Inflammatory macrophage (primary cell): Measurements from ENCODE around the gene CCDC160.
"Not testable (repeated sequence)": the region's sequence is repeated elsewhere in the genome, so short reads cannot be mapped to it uniquely, and the experiment has no call there.

ENCODE experiments used
- DNase-seq, 2 donors: peaks; one replicate each; pipeline ENCODE4 v3.0.0-alpha.2; 2020 to 2022
- total RNA-seq, 18 experiments: gene quantifications; one replicate each; lab custom pipeline; 2026; ENCODE audit warnings: mixed read lengths in 6 of 18, inconsistent platforms in 2 of 18; lab: John Stamatoyannopoulos, UW

CCDC160 gene
- total RNA-seq, result 0 to 0.07 (median 0) reads per million in 18 experiments

DNA sequence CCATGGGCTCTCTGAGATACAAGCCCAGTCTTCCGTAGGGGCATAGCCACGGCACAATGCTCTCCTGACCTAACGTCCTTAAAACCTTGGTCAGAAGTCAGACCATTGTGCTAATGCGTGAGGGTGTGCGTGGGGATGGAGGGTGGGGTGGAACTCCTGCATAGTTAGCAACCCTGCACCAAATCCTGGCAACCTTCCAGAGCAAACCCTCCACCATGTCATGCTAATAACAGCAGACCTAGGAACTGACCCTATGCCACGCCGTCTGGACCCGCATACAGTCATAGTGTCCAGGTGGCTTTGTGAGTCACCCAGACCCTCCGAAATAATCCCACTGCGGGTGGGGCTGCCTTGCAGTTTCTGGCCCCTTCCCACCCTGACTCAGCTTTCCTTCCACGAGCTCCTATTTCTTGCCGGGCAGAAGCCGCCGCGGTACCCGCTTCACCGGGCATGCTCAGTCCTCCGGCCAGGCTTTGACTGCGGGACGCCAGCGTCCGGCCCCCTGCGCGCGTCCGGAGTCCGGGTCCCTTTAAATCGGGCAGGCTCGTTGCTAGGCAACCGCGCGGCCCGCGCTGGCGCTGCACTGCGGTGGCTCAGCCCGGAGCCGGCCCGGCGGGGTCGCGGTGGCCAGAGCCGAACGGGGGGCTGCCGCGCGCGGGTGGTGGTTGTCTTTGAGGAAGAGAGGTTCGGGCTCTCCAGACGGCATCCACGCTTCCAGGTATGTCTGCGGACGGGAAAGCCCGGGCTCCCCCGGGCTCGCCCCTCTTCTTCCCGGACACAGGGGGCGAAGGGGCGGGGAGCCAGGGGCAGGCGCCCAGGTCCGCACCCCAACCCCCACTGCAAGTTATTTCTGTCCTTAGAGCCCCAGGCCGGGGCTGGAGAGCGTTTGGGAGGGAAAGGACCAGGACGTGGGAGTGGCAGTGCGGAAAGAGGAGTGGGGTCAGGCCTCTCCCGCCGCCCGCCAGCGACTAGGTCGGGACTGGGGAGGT, at the start of gene CCDC160:
TSS of gene CCDC160 (plus strand) at position 557 of the 989 bp plus-strand sequence. CDS start 7,619 bp downstream, outside the sequence.
- no peak for DNase-seq

DNA sequence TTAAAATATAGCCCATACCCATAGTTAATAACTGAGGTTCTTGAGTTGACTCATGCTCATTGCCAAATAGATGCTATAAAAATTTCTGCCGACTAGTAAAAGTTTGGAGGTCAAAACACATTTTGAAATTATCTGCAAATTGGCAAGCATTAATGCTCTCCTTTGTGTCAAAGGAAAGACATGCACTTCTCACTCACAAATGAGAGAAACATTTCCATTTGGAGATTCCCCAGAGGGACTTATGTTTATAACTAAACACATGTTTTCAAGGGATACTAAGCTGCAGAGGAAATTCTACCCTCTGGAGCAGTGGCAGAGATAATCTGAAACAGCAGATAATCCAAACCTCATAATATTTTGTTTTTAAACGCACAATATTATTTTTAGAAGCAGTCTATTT, 45.7 kb upstream of the CCDC160 start:
- no peak for DNase-seq

DNA sequence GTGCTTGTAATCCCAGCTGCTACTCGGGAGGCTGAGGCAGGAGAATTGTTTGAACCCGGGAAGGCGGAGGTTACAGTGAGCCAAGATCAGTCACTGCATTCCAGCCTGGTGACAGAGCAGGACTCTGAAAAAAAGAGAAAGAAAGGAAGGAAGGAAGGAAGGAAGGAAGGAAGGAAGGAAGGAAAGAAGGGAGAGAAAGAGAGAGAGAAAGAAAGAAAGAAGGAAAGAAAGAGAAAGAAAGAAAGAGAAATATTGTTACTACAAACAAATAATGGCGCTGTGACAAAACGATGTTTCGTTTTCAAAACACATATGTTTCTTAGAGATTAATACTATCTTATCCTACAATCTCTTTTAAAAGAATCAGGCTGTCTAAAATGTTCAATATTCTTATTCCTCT, 42.1 kb upstream of the CCDC160 start:
- no peak for DNase-seq

DNA sequence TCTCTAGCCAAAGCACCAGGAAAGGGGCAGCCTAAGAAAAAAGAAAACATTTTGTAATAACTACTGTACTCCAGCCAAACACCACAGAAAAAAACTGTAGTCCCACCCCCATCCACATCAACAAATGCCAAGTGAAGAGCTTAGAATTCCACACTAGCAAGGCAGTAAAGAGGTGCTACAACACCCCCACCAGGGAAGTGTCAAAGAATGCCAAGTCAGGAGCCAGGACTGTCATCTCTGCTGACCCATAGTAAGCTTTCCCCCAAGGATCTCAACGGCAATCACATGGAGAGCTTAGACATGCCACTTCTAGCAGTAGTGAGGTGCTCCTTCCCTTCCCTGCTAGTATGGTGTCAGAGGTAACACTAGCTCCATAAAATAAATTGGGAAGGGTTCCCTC, 34.4 kb upstream of the CCDC160 start:
- no peak for DNase-seq

DNA sequence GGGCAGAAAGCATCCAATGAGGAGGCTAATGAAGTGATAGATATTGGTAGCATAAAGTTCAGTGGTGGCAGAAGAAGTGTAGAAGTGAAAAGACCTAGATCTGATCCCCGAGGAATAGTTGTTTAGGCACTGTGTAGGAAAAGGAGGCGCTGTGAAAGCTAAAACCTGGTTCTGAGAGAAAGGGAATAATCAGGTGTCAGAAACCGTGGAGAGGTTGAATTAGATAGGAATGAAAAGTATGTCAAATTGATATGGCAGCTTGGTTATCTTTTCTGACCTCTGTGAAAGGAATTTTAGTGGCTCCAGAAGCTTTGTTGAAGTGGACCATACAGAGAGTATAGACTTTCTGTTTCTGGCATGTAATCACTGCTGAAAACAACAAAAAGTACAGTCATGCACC, 30.8 kb upstream of the CCDC160 start:
- DNase-seq, result no peak

DNA sequence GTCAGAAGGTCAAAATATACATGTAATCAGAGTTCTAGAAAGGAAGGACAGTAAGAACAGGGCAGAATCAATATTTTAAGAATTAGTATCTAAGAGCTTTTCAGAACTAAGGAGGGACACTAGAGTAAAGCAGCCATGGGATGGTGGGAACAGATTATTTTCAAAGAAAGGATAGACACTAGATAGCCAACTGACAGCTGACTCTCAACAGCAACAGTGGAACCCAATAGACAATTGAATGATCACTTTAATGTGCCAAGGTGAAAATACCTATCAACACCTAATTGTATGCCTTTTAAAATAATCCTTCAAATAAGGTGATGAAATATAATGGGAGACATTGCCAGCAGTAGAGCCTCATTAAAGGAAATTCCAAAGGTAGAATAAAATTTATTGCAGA, 26.5 kb upstream of the CCDC160 start:
- no peak for DNase-seq

DNA sequence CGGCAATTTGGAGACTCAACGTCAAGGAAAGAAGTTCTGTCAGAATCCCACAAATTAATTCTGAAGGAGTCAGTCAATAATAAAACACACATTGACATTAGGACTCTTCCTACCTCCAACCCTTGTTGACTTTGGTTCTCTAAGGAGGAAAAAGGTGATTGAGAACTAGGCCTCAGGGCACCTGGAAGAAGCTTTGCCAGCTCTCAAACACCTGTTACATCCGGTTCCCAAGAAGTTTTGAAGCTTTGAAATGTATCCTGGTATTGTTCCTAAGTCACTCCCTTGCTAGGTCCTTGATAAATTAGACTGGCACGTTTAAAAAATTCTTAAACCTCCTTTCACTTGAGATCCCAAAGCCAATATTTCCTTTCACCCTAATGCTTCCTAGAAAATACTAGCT, 1.7 kb upstream of the CCDC160 start:
- DNase-seq, result no peak

DNA sequence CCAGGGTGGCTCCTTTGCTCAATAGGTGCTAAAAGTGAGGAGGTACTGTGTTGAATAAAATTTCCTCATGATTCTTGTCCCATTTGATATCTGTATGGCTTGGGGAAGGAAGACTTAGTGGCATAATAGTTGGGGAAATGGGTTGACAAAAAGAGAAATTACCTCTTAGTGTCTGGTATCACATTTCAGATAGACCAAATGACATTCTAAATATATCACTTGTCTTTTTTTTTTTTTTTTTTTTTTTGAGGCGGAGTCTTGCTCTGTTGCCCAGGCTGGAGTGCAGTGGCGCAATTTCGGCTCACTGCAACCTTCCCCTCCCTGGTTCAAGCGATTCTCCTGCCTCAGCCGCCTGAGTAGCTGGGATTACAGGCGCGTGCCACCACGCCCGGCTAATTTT, 1.2 kb downstream of the CCDC160 start:
- DNase-seq, result not testable (repeated sequence)

DNA sequence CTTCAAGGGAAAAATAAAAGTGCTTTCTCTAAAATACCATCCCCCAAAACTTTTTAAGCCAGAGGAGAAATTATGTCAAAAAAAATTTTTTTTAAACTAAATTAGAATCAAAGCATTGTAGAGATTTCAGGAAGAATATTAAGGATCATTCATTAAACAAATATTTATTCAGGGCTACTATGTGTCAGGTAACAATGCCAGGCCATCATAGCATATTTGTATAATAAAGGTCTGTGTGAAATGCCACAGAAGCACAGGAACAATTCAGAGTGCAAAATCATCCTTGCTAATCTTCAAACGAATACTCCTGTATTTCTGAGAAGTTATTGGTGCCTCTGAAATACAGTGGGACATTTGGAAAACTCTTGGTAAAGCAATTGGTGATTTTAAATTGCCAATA, 2.0 kb downstream of the CCDC160 start:
- no peak for DNase-seq

DNA sequence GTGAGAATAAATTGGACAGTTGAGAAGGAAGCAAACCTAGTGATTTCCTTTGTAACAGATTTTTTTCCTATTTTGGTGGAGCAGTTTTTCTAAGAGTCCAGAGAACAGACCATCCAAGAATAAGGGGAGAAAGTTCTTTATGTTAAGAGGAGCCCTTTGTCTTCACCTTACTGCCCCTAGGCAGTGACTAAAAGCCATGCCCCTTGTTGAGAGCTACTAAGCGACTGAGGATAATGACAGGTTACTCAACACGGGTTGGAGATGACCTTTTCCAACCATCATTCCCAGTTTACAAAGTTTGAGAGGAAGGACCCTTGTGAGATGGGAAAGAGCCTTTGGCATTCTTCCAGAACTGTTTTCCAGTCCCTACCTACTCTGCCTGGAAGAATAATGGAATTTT, 3.2 kb downstream of the CCDC160 start:
- no peak for DNase-seq

DNA sequence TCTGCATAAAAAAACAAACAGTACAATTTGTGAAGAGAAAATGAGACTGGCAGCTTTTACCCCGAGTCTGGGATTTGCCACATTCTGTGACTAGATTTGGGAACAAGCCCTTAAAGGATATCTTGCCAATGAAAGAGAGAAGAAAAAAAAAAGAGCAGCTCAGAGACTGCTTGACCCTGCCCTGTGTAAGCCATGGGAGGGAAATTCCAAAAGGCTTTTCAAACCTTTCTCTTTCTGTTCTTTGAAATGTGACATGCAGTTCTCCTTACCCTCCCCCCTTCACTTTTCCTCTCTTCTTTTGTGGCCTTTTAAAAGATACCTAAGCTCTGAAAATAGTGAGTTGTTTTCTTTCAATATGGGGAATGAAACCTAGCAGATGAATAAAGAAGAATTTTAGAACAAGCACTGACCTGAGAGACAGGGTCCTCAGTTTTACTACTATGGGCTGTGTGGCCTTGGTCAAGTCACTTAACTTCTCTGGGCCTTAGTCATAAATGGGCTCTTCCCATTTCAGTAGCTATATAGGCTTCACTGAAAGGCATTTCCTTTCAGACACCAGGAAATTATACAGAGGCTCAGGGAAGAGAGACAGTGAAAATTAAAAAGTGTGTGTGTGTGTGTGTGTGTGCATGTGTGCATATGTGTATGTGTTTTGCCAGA, 5.1 kb downstream of the CCDC160 start:
- no peak for DNase-seq

DNA sequence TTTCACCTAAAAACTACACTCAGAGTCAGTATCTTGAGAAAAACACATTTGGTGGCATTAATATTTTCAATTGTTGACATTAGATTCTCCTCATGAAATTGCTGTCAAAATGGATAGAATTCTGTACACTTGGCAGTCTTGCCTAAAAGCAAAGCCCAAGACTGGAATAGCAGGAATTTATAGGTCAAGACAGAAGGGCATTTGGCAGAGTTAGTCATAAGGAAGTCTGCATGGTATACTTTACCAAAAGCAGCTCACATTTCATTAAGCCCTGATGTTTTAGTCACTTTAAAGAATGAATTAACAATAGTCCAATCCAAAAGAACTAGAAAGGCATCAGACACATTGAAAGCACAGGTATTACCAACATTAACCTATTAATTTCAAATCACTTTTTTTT, 7.1 kb downstream of the CCDC160 start:
- no peak for DNase-seq

DNA sequence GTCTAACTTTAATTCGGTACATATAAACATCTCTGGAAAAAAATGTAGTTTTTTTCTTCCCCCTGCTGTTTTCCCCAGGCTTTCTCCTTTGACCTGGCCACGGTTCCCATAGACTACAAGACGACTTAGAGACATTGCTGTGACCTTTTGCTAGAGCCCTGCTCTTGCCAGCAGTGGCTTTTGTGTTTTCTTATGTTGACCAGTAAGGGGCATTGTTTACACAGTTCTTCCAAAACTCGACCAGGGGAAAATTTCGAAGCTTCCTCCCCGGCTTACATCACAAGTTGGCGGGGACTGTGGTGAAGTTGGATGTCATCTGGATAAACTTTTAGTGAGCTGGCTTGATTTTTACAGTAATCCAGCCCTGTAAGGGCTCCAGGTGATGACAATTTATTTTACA, 9.3 kb downstream of the CCDC160 start:
- DNase-seq, result peak; percentile 4 to 6

DNA sequence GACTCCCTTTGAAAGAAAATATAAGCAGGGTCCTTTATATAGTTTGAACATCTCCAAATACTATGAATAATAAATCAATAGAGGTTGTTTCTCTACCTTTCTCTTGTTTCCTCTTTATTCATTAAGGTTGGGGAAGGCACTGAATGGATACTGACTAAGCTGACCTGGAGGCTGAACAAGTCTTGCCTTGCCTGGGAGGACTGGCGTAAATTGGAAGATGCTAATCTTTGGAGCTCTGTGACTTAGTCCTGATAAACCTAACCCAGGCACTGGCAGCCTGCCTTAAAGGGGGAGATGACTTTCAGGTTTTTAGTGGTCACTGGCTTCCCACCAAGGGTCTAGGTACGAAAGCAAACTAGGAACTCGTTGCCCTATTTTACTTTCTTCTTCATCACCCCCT, 10.5 kb downstream of the CCDC160 start:
- DNase-seq, result no peak

DNA sequence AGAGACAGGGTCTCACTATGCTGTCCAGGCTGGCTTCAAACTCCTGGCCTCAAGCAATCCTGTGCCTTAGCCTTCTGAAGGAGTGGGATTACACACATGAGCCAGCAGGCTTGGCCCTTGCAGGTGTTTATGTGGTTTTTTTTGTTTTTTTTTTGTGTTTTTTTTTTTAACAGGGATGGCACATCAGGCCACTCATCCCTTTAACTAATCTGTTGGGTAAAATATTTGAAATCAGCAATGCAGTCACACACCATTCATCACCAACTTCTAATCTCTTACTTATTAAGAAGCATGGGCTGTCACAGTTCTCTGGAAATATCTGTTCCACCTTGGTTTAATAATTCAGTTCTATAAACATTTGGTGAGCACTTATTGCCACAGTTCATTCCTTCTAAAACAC, 12.3 kb downstream of the CCDC160 start:
- no peak for DNase-seq

DNA sequence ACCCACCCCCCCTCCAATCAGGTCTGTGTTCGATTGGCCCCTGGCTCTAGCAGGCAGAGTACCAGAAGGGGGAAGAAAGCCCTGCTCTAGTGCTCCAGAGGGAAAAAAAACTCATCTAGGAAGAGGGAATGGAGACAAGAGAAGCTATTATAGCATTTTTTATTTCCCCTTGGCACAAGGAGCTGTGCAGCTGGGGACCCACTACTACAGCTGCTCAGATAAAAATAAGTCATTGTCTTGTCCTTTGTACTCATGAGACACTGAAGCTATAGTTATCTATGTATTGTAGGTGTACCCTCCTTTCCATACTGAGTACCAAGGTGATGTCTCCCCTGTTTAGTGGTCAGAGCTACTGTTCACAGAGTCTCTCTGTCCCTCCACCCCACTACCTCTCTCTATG, 14.3 kb downstream of the CCDC160 start:
- DNase-seq, result no peak

DNA sequence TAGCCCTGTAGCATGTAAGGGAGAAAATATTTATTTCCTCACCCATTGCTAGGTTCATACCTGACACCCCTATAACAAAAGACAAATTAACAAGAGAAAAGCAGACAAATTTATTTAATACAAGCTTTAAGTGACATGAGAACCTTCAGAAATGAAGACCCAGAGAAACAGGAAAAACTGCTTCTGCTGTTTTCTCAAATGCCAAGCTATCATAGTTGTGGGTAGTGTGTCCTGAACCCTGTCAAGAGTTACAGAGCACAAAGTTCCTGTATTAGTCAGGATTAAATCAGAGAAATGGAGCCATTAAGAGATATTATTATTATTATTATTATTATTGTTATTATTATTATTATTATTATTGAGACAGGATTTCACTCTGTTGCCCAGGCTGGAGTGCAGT, 17.5 kb downstream of the CCDC160 start:
- no peak for DNase-seq

DNA sequence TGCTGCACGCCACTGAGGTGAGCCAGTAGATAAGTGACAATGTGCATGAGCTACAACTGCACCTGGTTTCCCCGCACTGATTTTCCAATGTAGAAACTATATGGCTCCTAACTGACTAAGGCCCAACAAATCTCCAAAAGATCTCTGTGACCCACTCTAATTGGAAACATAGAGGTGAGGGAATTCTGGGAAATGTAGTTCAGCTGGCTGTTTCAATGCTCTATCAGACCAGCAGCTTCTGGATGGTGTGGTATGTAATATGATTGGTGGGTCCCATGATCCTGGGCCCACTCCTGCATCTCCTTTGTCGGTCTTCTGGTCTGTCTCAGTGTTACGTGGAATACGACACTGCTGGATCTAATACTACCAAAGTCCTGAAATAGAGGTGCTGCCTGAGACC, 18.6 kb downstream of the CCDC160 start:
- DNase-seq, result no peak

DNA sequence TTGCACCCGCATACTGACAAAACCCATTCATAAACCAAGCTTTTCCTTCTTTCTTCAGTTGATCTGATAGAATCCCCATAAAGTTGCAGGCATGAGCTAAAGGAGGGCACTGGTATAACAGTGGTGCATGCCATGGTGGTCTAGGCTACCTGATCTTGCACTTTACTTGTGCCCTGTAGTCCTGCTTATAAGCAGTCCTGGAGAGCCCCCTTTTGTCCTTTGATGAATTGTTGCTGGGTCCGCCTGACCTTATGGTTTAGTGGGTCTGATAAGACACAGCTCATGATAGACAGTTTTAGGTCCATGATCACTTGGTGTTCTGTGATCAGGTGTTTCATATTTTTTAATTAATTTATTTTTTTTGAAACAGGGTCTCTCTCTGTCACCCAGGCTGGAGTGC, 19.7 kb downstream of the CCDC160 start:
- DNase-seq, result no peak

DNA sequence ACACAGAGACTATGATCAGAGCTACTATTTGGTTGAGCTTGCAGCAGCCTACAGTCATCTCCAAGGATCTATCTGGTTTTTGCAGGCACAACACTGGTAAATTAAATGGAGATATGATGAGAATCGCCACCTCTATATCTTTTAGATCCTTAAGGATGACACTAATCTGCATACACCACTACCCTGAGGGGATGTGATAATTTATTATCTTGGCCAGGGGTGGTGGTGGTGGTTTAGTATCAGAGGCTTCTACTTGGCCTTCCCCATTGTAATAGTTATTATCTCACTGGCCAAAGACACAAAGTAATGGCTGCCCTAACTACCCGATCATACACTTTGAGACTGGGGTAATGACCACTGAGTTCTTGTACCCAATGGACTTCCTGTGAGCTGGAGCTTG, 21.2 kb downstream of the CCDC160 start:
- no peak for DNase-seq

DNA sequence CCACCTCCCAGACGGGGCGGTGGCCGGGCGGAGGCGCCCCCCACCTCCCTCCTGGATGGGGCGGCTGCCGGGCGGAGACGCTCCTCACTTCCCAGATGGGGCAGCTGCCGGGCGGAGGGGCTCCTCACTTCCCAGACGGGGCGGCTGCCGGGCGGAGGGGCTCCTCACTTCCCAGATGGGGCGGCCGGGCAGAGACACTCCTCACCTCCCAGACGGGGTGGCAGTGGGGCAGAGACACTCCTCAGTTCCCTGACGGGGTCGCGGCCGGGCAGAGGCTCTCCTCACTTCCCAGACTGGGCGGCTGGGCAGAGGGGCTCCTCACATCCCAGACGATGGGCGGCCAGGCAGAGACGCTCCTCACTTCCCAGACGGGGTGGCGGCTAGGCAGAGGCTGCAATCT, 49.0 kb downstream of the CCDC160 start:
- not testable (repeated sequence) for DNase-seq

DNA sequence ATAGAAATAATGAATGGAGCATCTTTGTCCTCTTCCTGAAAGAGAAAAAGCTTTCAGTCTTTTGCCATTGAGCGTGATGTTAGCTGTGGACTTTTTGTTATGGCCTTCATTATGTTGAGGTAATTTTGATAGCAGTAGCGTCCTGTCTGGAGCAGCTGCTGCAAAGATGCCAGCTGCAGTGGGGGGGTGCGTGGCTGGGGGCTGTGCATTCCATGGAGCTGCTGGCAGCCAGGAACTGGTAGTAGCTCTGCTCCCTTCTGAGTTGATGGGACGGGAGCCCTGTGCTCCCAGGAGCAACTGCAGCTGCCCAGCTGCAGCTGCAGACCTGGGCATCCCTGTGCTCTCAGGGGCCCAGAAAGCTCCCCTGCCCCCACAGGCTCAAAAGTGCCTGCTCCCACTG, 50.4 kb downstream of the CCDC160 start:
- DNase-seq, result no peak

DNA sequence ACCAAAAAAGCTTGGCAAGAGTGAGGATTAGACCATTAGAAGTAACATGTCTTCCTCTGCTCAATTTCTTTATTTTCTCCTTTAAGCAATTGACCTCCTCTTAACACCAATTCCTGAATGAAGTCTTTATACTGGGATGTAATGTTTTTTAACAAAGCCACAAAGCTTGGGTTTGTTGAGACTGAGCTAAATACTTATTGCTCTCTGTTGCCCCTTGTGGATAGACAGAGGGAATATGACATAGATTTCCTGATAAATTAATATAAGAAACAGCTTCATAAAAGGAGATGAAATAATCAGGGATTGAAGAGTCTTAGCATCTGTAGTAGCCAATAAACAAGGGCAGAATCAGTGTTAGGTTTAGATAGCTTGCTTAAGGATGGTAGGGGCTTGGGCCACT, 57.6 kb downstream of the CCDC160 start:
- no peak for DNase-seq
